CD4-positive, alpha-beta T cell (primary cell): ENCODE measurements around the gene ESR2. TPM values are rescaled to one million over a fixed set of nuclear protein-coding genes. Genes with fewer than 3 reads are reported as not detected.

Source experiments
- ATAC-seq: fragments of 200-7000 bp; cut with Tn5 transposase; one replicate; pipeline ENCODE4 v1.10.0; 2022; ENCODE audit warnings: mild to moderate bottlenecking; ENCODE audit not compliant: poor library complexity
- CTCF ChIA-PET: fragments of 350-600 bp; sonication (Branson Sonifier 250); formaldehyde crosslinking; loops from one replicate; lab custom pipeline; 2021; ENCODE audit warnings: antibody characterized with exemption, inconsistent platforms; lab: Charles Lee
- POLR2A ChIA-PET: fragments of 350-600 bp; sonication (Branson Sonifier 250); formaldehyde crosslinking; loops from one replicate; lab custom pipeline; 2021; ENCODE audit warnings: antibody characterized with exemption, inconsistent platforms; lab: Charles Lee
- DNase-seq, 14 experiments: peaks; one replicate each; pipeline ENCODE4 v3.0.0-alpha.2; 2013 to 2020; ENCODE audit warnings: mixed read lengths in 2 of 14
- H3K27ac ChIP-seq, 2 donors: one replicate each; pipeline versions ENCODE4 v1.5.1 to v1.7.0; 2013; ENCODE audit warnings: low read length in 2 of 2, low read depth in 1 of 2, mild to moderate bottlenecking in 1 of 2
- H3K27me3 ChIP-seq, 2 experiments: 1 replicate in 1 of 2; 2 replicates in 1 of 2; pipeline versions ENCODE4 v1.6.1 to v1.7.0; 2013; ENCODE audit warnings: low read length in 2 of 2, control low read depth in 1 of 2, mild to moderate bottlenecking in 1 of 2, moderate library complexity in 1 of 2; ENCODE audit not compliant: insufficient read depth in 2 of 2, control insufficient read depth in 1 of 2
- H3K36me3 ChIP-seq: one replicate; pipeline ENCODE4 v1.6.1; 2013; ENCODE audit warnings: low read length, control low read depth; ENCODE audit not compliant: insufficient read depth
- H3K4me1 ChIP-seq: one replicate; pipeline ENCODE4 v1.6.1; 2013; ENCODE audit warnings: low read length, control low read depth; ENCODE audit not compliant: insufficient read depth
- H3K4me3 ChIP-seq: one replicate; pipeline ENCODE4 v1.5.1; 2013; ENCODE audit warnings: mild to moderate bottlenecking, low read length, moderate library complexity
- H3K9me3 ChIP-seq, 2 experiments: 1 replicate in 1 of 2; 2 replicates in 1 of 2; pipeline versions ENCODE4 v1.6.1 to v1.7.0; 2013; ENCODE audit warnings: low read length in 2 of 2, mild to moderate bottlenecking in 2 of 2, control low read depth in 1 of 2, moderate library complexity in 1 of 2; ENCODE audit not compliant: control insufficient read depth in 1 of 2, insufficient read depth in 1 of 2
- H3K27ac Mint-ChIP-seq: one replicate; pipeline ENCODE4 v1.8.0; 2020; ENCODE audit warnings: mixed read lengths
- H3K27me3 Mint-ChIP-seq: one replicate; pipeline ENCODE4 v1.8.0; 2021; ENCODE audit warnings: mixed read lengths
- H3K36me3 Mint-ChIP-seq: one replicate; pipeline ENCODE4 v1.8.0; 2021; ENCODE audit warnings: low read depth, mixed read lengths
- H3K4me1 Mint-ChIP-seq: one replicate; pipeline ENCODE4 v1.8.0; 2021; ENCODE audit warnings: low read depth, mixed read lengths
- H3K4me3 Mint-ChIP-seq: one replicate; pipeline ENCODE4 v1.8.0; 2020; ENCODE audit warnings: mild to moderate bottlenecking, mixed read lengths
- H3K9me3 Mint-ChIP-seq: one replicate; pipeline ENCODE4 v1.8.0; 2020; ENCODE audit warnings: mixed read lengths
- CTCF ChIP-seq: fragments of 200-600 bp; IDR thresholded peaks from one replicate; pipeline ENCODE4 v1.8.0; 2022; ENCODE audit warnings: antibody characterized with exemption, mild to moderate bottlenecking
- intact Hi-C, 2 experiments: fragments of 100-400 bp; cut with DNase I in 1 of 2; cut with micrococcal nuclease in 1 of 2; formaldehyde crosslinking; loops; one replicate each; pipeline versions ENCODE4 v1.15.1 to v1.9.0; 2023 to 2025; cut with DNase I, micrococcal nuclease
- total RNA-seq, 174 experiments: library from RNA in 2 of 174; stranded (reverse) in 2 of 174; gene quantifications; one replicate each; pipeline ENCODE4 v1.2.3 and lab custom pipeline; 2021 to 2026

Gene ESR2
- total RNA-seq, 2 experiments from 2014 or later = 0.08 TPM; not detected in 1

- ChIA-PET CTCF (no interaction called here), POLR2A (no interaction called here)
- Mint-ChIP-seq H3K36me3 (peaks cover 68% of the 10 kb centered on the region), H3K9me3 (no peaks in the 10 kb centered on the region), H3K27me3 (no peaks in the 10 kb centered on the region), H3K4me1 (no peaks in the 10 kb centered on the region), H3K4me3 (no peak overlapping the region), H3K27ac (no peak overlapping the region)
- Histone ChIP-seq H3K9me3 (no peaks in the 10 kb centered on the region), H3K27me3 (no peaks in the 10 kb centered on the region), H3K4me1 (no peaks in the 10 kb centered on the region), H3K36me3 (peaks cover 55% of the 10 kb centered on the region), H3K4me3 (no peak overlapping the region), H3K27ac (no peak overlapping the region)
- ATAC-seq = no peak
- no peak for DNase-seq
- intact Hi-C loops = no loop called here
- TF ChIP-seq CTCF = no peak
Measured at GRCh38 chr14:64060199-64060545, 234.0 kb downstream of the ESR2 start.

GRCh38 chr14:64059454-64060198, 234.5 kb downstream of the ESR2 start:
- Histone ChIP-seq H3K27me3 (no peaks in the 10 kb centered on the region), H3K4me1 (no peaks in the 10 kb centered on the region), H3K27ac (no peak overlapping the region), H3K9me3 (no peaks in the 10 kb centered on the region), H3K36me3 (peaks cover 51% of the 10 kb centered on the region), H3K4me3 (no peak overlapping the region)
- ChIA-PET POLR2A (no interaction called here), CTCF (no interaction called here)
- TF ChIP-seq CTCF = no peak
- ATAC-seq (no peak), DNase-seq (no peak)
- H3K27me3 Mint-ChIP-seq = no peaks in the 10 kb centered on the region
- H3K4me1 Mint-ChIP-seq = no peaks in the 10 kb centered on the region
- H3K27ac Mint-ChIP-seq = no peak overlapping the region
- no peak overlapping the region for H3K4me3 Mint-ChIP-seq
- intact Hi-C loops = no loop called here
- H3K9me3 Mint-ChIP-seq = no peaks in the 10 kb centered on the region
- H3K36me3 Mint-ChIP-seq = peaks cover 64% of the 10 kb centered on the region

- POLR2A ChIA-PET = interaction anchor here (1.2 kb wide), 1 partner anchor 8 kb away, joined by 3 read pairs; no protein-coding TSS in a partner anchor
Measured at GRCh38 chr14:64053694-64054669, 240.2 kb downstream of the ESR2 start.

More at GRCh38 chr14:64053694-64054669, 240.2 kb downstream of the ESR2 start:
- H3K27ac ChIP-seq = no peak overlapping the region
- DNase-seq (no peak), ATAC-seq (no peak)
- H3K36me3 Mint-ChIP-seq = peaks cover 70% of the 10 kb centered on the region
- intact Hi-C loops = no loop called here
- no peak for TF ChIP-seq CTCF
- H3K4me1 Mint-ChIP-seq = no peaks in the 10 kb centered on the region
- no peaks in the 10 kb centered on the region for H3K9me3 Mint-ChIP-seq
- no peaks in the 10 kb centered on the region for H3K4me1 ChIP-seq
- no peaks in the 10 kb centered on the region for H3K27me3 ChIP-seq
- H3K9me3 ChIP-seq = no peaks in the 10 kb centered on the region
- peaks cover 52% of the 10 kb centered on the region for H3K36me3 ChIP-seq
- H3K27me3 Mint-ChIP-seq = no peaks in the 10 kb centered on the region
- no peak overlapping the region for H3K27ac Mint-ChIP-seq
- CTCF ChIA-PET = interaction anchor here (0.6 kb wide), 1 partner anchor 744 kb away, joined by 3 read pairs; no protein-coding TSS in a partner anchor
- no peak overlapping the region for H3K4me3 ChIP-seq
- no peak overlapping the region for H3K4me3 Mint-ChIP-seq
